Activated CD8-positive, alpha-beta memory T cell treated with anti-CD3 and anti-CD28 coated beads, Interleukin-2, amount 50 U/mL, for 24 hours (primary cell): ENCODE data around the gene TBC1D22A.

ENCODE experiments used
- DNase-seq: peaks from one replicate; pipeline ENCODE4 v3.0.0-alpha.2; 2020; ENCODE audit errors: extremely low read depth

Gene TBC1D22A

DNA sequence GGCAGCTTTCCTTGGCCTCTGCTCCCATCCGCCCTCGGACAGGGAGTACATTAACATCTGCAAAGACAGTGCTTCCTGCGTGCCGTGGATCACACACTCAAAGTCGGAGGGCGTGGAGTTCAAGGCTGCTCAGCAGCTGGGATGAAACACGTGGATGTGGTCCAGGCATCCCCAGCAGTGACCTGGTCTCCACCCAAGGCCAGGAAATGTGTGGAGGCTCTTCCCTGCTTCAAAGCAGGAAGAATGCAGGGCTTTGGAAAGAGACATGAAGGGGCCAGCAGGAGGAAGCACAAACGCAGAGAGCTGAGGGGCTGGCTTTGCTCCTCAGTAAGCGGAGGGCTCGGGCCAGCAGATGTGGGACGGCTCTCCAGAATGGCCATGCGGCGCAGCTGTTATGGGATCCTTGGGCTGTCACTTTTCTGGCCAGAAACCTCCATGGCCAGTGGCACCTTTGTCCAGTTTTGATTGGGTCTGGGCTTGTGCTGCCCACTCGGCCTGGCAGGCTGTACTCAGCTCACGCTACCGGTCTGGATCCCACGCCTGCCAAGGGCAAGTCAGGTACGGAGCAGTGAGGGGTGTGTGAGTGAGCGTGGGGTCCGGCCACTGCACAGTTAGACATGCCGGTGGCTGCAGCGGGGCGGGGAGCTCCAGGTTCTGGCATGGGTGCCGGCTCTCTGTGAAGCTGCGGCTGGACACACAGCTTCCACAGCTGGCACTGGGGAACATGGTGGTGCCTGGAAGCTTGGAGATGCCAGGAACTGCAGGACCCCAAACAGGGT lies 438.0 kb downstream of the TBC1D22A start:
- DNase-seq: no peak

DNA sequence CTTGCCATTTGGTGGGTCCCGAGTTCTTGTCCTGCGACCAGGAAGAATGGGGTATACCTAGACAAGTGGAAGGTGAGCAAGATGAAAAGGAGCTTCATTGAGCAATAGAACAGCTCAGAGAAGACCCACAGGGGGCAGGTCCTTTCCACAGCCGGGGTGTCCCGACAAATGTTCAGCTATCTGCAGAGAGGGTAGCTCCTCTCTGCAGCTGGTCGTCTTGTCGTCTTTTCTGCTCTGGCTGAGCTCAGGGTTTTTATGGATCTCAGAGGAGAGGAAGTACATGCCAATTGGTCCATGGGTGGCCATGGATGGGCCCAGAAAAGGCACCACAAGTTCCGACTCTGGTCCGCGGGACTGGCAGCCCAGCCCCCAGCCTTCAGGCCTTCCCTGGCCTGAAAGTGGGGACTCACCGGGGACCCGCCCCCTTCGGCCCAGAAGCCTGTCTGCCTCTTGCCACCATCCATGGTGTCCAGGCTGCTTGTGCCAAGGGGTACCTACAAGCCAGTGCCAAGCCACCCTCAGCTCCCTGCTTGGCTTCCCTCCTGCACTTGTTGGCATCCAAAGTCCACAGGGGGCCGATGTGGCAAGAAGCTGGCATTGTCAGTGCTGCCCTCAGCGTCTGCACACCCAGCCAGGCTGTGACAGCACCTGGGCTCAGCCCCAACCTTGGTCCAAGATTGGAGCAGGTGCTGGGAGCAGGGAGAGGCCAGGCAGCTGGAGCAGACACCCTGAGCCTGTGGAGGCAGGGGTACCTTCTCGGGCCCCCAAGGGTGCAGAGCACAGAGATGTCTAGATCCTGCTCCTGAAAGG lies 438.9 kb downstream of the TBC1D22A start:
- no peak for DNase-seq

DNA sequence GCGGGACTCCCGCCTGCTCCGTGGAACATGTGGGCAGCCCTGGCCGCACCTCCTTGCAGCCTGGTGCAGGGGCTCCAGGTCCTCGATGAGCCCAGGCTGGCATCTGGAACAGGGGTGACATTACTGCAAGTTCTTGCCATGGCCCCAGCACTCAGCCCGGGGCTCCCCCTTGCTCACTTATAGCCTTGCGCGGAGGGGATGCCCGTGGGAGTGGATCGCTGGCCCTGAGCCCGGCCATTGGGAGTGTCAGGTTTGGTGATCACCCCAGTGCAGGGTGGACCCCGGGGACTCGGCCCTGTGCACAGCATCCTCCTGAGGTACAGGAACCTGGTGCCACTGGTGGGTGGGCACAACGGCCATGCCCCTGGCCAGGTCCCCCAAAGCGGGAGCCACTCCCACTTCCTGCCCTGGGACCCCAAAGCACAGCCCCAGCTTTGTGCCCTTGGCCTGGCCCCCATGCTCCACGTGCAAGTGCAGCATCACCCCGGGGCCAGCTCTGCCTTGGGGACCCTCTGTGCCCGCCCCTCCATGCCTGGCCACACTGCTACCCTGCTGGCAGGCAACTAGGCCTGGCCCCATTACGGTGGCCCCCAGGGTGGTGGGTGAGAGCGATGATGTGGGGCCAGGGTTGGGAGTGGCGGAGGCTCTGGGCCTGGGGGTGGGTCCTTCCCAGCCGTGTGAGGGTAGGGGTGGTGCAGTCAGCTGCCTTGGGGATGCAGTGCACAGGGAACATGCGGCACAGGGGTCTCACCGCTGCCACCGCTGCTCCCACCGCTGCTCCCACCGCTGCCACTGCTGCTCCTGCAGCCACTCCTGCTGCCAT lies 439.8 kb downstream of the TBC1D22A start:
- no peak for DNase-seq

DNA sequence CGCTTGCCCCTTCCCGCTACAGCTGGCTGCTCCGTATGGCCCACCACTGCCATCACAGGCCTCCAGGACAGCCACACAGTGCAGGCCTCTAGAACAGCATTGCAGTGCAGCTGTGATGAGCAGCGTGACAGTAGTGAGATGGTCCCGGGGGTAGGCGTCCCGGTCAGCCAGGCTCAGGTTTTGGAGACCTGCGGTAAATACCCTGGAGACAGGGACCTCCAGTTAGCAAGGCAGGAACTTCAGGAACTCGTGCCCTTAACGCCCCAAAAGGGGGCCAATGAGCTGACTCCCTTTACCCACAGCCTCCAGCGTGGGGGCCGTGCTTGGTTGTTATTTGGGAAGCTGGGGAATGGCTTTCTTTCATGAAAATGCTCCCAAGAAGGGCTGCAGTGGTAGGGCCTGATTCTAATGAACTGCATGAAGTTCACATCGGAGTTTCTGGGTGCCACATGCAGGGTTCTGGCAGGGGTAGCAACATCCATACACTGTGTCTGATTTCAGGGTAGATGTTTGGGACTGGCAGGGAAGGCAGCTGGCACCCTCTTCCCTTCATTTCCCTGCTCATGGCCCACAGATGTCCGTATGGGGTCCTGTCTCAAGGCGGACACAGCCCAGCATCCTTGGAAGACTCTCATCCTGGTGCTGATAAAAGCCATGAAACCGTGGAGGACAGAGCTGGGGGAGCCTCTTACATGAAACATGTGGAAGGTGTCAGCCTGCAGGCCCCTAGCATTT lies 440.5 kb downstream of the TBC1D22A start:
- DNase-seq: no peak

DNA sequence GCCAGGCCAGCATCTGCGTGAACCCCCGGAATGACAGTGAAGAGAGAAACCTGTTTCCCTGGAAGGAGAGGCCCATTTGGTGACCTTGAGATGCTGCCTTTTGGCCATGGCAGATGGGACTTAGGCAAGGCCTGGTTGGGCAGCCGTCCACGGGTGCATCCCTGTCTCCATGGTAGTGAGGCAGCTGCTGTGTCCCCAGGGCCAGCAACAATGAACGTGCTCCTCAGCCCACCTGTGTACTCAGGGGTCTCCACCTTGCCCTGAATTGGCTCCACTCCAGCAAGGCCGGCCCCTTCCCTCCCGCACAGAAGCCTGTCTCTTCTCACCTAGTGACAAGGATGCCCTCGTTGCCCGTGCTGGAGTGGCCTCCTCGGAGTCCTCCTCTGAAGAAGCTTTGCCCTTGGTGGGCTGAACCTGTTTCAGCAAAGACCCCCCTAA lies 441.1 kb downstream of the TBC1D22A start:
- DNase-seq: no peak

DNA sequence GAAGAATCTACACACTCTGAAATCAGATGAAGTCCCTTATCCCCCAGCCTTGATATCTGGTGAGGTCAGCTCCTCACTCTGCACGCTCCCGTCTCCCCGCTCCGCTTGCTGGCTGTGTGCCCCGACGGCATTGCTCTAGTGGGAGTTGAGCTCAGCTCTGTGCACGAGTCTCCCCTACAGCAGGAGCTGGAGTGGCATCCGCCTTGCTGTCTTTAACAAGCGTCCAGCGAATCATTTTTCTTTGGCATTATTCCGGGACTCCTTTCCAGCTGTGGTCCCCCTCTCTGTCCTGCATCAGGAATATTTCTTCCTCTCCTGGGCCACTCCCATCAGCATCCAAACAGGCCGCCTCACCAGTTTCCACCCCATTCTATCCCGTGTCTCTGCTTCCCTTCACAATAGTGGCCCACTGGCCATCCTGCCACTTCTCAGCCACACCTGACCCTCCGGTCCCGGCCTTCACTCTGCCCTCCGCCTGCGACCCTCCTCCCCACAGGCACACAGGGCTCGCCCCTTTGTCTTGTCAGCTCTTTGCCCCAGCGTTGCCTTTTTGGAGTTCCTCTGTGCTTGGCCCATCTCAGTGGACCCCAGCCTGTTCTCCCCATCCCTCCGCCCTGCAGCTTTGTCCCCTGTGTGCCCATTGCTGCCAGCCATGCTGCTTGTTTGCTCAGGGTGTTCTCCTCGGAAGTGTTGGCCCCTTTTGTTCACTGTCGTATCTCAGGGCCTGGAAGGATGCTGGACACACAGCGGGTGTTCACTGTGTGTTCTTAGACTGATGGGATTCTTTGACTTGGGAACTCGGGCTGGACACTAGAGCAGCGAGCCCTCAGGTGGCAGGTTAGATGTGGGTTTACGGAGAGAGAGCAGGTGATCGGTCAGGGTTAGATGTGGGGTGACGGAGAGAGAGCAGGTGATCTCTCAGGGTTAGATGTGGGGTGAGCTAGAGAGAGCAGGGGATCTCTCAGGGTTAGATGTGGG lies 441.8 kb downstream of the TBC1D22A start:
- no peak for DNase-seq

DNA sequence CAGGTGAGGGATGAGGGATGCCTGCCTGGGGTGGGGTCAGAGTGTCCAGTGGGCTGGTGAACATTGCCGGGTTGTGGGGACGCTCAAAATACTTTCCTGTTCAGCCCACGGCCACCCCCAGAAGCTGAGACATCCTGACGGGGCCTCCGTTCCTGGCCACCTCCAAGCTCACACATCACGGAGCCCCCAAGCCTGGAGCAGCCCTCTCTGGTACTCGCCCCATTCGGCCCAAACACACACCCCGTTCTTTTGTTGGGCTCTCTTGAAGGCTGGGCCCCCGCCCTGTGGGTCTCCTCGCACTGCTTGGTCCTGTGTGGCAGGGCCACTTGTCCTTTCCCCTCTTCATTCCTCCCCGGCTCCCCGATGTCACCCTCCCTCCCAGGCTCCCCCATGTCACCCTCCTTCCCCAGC lies 442.6 kb downstream of the TBC1D22A start:
- DNase-seq: no peak

DNA sequence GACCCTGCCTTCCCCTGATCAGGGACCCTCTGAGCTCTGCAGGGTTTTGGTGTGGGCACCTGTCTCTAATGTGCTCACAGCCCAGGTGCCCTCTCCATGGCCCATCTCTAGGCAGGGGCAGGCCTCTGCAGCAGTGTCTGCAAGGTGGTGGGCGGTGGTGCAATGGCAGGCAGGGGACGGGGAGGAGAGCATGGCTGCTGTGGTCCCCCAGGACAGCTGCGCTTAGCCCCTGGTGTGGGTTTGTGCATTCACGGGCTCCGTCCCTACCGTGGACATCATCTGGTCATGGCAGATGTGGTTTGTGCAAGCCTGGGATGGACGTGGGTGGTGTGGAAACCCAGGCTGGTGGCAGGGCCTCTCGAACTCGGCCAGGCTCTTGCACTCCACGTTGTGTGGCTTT lies 443.1 kb downstream of the TBC1D22A start:
- no peak for DNase-seq

DNA sequence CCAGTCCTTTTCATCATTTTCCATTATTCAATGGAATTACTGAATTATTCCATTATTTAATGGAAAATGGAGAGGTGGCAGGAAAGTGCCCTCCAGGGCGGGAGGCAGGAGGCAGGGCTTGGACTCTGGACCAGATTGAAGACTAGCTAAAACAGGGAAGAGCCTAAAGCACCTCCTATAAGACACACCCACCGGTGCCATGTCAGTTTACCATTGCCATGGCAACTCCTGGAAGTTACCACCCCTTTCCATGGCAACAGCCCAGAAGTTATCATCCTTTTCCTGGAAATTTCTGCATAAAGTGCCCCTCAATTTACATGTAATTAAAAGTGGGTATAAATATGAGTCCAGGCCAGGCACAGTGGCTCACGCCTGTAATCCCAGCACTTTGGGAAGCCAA lies 443.7 kb downstream of the TBC1D22A start:
- no peak for DNase-seq

DNA sequence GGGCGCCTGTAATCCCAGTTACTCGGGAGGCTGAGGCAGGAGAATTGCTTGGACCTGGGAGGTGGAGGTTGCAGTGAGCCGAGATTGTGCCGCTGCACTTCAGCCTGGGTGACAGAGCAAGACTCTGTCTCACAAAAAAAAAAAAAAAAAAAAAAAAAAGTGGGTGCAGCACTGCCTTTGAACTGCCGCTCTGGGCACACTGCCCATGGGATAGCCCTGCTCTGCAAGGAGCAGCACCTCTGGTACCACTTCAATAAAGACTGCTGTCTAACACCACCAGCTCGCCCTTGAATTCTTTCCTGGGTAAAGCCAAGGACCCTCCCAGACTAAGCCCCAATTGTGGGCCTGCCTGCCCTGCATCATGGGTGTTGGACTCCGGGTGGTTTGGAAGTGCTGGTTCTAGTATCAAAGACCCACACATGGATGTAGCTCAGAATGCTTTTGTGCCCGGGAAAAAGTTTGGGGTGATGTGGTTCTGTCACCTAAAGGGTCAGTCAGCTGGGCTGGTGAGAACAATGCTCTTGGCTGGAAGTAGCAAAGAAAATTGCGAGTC lies 444.3 kb downstream of the TBC1D22A start:
- no peak for DNase-seq

DNA sequence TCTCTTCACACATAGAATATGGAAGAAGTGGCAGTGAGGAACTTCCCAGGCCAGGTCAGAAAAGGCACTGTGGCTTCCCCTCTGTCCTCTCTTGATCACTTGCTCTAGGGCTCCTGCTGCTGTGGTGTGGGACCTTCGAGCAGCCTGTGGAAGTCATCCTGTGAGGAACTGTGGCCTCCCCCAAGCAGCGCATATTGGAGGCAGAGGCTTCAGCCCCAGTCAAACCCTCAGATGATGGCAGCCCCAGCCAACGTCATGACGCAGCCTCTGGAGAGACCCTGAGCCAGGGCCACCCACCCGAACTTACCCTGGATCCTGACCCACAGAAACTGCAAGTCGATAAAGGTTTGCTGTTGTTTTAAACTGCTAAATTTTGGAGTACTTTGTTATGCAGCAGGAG lies 444.9 kb downstream of the TBC1D22A start:
- DNase-seq: no peak

DNA sequence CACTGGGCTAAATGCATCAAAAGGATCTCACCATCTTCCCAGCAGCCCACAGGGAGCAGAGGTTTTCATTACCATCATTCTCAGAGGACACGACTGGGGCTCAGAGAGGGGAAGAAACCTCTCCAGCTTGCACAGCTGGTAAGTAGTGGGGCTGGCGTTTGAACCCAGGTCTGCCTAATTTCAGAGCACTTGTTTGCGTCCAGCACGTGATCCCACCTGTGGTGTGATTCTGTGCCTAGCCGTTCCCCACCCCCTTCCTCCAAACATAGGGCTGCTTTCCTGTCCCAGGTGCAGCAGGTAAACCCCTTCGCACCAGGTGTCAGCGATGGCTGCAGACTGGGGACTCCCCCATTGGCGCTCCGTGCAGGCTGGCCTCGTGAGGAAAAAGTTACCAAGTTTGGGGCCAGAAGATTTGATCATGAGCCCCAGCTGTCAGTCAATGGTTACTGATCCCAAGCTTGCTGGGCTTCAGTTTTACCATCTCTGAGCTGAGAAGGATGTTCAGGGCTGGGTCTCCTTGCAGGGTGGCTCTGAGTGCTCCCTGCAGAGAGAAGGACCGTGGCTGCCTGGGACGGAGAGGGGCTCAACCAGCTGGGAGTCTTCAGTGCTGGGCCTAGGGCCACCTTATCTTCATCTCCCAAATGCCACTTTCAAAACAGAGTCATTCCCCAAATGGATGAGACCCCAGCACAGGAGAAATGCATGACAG lies 445.6 kb downstream of the TBC1D22A start:
- no peak for DNase-seq

DNA sequence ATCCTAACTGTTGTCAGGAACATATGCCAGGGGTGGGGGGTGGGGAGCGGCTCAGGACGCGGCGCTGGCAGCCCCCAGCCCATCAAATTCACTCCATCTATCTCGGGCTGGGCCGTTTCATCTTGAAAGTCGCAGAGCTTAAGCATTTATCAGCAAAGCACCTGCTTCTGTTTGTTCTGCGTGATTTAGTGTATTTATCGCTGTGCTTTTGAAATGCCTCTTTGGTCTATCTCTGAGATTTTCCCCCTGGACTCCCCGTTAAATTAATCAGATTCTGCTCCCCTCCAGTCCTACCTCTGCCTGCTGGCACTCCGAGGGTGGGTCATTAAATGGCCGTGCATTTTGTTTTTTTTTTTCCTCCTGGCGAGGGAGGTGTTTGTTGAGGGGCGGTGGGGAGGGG lies 446.2 kb downstream of the TBC1D22A start:
- no peak for DNase-seq

DNA sequence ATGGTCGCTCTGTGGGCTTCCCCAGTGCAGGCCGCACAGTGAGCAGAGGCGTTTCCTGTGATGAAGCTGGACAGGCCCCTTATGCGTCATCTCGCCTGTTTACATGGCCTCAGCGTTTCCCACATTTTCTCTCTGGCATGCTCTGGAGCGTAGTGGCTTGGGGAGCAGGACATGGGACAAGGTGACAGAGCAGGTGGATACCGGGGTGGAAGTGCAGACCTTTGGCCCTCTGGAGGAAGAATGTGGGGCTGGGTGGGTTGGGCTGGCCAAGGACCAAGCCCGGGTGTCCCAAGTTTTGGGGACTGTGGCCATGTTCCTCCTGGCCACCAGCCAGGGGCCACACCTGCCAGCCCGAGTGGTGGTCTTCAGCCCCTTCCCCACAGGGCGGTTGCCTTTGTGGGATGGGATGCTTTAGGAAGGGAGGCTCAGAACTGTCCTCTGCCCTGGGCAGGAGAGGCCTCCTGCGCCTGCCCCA lies 446.6 kb downstream of the TBC1D22A start:
- no peak for DNase-seq

DNA sequence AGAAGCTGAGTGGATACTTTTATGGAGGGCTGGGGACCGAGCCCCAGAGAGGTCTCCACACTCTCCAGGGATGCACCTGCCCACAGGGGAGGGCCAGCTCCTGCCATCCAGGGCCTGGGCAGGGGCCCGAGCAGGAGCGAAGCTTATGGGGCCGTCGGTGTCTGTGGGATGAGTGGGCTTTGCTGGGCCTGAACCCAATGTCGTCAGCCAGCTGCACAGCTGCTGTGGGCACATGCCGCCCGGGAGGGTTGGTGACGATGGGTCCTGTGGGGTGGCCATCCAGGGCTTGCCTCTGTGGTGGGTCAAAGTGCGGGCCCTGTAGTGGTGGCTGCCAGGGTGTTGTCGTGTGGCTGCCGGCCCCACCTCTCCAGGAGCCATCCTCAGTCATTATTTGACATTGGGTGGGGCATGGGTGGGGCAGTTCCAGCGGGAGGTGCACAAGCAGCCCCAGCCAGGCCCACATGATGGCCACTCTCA lies 447.1 kb downstream of the TBC1D22A start:
- no peak for DNase-seq

DNA sequence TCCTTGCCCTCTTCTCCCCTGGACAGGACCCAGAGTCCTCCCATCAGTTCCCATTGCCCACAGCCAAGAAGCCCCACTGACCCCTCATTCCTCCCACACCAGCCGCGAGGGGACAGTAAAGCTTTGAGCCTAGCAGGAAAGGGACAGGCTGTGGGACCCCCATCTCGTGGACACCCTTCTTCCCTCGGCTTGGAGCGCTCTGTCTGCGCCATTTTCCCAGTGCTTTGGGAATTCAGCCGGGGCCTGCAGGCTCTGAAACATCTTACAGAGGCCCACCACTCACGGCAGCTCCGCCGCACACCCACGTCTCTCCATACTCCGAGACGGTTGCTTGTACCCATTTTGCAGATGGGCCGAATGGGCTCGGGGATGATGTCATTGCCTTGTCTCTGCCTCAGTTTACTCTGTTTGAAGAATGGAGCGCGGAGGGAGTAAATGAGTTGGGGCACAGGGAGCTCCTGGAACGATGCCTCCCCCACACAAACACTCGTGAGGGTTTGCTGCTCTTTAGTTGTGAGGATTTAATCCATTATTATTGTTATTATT lies 447.7 kb downstream of the TBC1D22A start:
- no peak for DNase-seq

DNA sequence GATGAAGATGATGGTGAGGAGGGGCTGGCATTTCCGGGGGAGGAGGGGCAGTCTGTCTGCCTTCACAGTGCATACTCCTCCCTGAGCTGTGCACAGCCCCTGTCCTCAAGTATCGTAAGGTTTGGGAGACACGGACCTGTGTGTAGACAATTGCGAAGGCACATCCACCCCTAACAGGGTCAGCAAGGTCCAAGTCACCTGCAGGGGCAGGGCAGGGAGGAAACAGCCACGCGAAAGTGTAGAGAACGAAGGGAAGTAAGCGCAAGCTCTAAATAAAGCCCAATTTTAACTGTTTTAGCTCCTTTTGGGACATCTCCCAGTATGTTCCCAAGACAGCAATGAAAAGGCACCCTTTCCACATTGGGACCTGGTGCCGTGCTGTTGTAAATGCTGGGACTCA lies 448.2 kb downstream of the TBC1D22A start:
- no peak for DNase-seq

DNA sequence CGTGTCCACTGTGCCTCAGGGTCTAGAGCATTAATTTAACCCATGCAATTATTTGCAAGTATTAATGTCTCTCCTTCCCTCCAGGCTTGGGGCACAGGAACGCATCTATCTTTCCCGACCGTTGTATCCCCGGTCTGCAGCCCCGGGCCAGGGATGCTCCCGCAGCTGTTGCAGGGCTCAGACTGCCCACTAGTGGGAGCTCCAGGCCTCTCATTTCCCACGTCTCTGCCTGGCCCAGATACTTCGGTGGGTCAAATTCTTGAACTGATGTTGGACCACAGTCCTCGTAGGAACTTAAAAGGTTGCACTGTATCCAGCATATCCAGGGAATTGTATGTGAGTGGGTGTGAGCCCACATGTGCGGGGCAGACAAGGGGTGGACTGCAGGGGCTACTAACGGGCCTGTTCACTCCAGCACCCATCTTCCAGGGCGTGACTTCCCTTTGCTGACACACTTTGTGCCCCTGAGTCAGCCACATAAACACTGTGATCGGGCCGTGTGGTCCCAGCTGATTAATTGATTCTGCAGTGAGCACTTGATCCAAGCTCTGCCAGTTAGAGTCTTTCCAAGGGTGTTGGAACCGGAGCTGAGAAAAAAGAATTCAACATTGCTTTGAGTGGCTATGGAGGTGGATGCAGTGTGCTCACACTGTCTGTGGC lies 451.3 kb downstream of the TBC1D22A start:
- no peak for DNase-seq
